Measurements from ENCODE around the gene HMX1. TPM values are rescaled to one million over a fixed set of nuclear protein-coding genes. Genes with fewer than 3 reads are reported as not detected.

HMX1 gene
- total and polyA plus RNA-seq, 2 experiments from 2014 or later, result 0.69 TPM; not detected in 1

DNA sequence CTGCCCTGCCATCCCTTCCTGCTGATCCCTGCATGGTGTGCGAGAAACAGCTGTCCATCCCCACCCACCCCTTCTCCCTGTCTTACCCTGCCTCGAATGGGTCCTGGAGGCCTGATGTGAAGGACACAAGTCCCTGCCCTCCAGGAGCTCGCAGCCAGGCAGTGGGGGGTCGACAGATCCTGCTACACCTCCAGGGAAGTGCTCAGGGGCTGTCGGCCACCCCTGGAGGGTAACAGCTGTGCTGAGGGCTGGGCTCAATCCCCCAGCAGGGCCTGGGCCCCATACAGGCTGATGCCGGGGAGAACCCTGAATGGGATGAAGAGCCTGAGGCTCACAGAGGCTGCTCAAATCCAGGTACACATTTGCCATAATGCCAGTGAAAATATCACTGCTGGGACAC lies 17.6 kb downstream of the HMX1 start:
- peaks cover 65% of the 10 kb centered on the region for H3K27me3 Mint-ChIP-seq (ENCODE audit: insufficient read depth, low read depth, poor library complexity)
- no peaks in the 10 kb centered on the region; the same call in 2 of the 3 replicates for H3K36me3 Mint-ChIP-seq (ENCODE audit: low read depth)
- no peaks in the 10 kb centered on the region for H3K36me3 ChIP-seq (ENCODE audit: insufficient read depth)
- ATAC-seq (no peak), DNase-seq (ENCODE audit: low spot score) (no peak)
- TF ChIP-seq, protein P1, sequence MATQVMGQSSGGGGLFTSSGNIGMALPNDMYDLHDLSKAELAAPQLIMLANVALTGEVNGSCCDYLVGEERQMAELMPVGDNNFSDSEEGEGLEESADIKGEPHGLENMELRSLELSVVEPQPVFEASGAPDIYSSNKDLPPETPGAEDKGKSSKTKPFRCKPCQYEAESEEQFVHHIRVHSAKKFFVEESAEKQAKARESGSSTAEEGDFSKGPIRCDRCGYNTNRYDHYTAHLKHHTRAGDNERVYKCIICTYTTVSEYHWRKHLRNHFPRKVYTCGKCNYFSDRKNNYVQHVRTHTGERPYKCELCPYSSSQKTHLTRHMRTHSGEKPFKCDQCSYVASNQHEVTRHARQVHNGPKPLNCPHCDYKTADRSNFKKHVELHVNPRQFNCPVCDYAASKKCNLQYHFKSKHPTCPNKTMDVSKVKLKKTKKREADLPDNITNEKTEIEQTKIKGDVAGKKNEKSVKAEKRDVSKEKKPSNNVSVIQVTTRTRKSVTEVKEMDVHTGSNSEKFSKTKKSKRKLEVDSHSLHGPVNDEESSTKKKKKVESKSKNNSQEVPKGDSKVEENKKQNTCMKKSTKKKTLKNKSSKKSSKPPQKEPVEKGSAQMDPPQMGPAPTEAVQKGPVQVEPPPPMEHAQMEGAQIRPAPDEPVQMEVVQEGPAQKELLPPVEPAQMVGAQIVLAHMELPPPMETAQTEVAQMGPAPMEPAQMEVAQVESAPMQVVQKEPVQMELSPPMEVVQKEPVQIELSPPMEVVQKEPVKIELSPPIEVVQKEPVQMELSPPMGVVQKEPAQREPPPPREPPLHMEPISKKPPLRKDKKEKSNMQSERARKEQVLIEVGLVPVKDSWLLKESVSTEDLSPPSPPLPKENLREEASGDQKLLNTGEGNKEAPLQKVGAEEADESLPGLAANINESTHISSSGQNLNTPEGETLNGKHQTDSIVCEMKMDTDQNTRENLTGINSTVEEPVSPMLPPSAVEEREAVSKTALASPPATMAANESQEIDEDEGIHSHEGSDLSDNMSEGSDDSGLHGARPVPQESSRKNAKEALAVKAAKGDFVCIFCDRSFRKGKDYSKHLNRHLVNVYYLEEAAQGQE (IDR thresholded peaks at IDR 0.05; ENCODE audit: unreplicated experiment), result no peak
- TF ChIP-seq, protein P2, sequence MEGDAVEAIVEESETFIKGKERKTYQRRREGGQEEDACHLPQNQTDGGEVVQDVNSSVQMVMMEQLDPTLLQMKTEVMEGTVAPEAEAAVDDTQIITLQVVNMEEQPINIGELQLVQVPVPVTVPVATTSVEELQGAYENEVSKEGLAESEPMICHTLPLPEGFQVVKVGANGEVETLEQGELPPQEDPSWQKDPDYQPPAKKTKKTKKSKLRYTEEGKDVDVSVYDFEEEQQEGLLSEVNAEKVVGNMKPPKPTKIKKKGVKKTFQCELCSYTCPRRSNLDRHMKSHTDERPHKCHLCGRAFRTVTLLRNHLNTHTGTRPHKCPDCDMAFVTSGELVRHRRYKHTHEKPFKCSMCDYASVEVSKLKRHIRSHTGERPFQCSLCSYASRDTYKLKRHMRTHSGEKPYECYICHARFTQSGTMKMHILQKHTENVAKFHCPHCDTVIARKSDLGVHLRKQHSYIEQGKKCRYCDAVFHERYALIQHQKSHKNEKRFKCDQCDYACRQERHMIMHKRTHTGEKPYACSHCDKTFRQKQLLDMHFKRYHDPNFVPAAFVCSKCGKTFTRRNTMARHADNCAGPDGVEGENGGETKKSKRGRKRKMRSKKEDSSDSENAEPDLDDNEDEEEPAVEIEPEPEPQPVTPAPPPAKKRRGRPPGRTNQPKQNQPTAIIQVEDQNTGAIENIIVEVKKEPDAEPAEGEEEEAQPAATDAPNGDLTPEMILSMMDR (conservative IDR thresholded peaks at IDR 0.05; ENCODE audit: low read depth in 2 of 2), result no peak
- TF ChIP-seq EZH2phosphoT487 (IDR thresholded peaks at IDR 0.05; ENCODE audit: unreplicated experiment), result no peak
- TF ChIP-seq POLR2AphosphoS5 (IDR thresholded peaks at IDR 0.05; ENCODE audit: low read depth), result no peak
- no peak for TF ChIP-seq JUNB (IDR thresholded peaks at IDR 0.05; ENCODE audit: unreplicated experiment)
- no peaks in the 10 kb centered on the region for H3K9me3 Mint-ChIP-seq
- no peaks in the 10 kb centered on the region for H3K79me2 ChIP-seq (replicated peaks; ENCODE audit: insufficient read depth)
- no peak overlapping the region for H3K27ac ChIP-seq (ENCODE audit: low read depth)
- no peak overlapping the region for H2AFZ ChIP-seq
- H3K27ac Mint-ChIP-seq, result no peak overlapping the region
- peaks cover 14% of the 10 kb centered on the region; the same call in 1 of the 2 replicates for H3K4me1 ChIP-seq (ENCODE audit: insufficient read depth)
- no peak overlapping the region for H3K4me3 Mint-ChIP-seq
- H3K4me2 ChIP-seq, result no peak overlapping the region
- H3K4me3 ChIP-seq, result no peak overlapping the region
- H3F3A ChIP-seq (replicated peaks; ENCODE audit: low read depth), result no peaks in the 10 kb centered on the region
- peaks cover 63% of the 10 kb centered on the region for H3K27me3 ChIP-seq (ENCODE audit: insufficient read depth)
- no peaks in the 10 kb centered on the region for H3K9me2 ChIP-seq (ENCODE audit: insufficient read depth)
- peaks cover 5% of the 10 kb centered on the region for H4K20me1 ChIP-seq (replicated peaks; ENCODE audit: insufficient read depth)
- H3K4me1 Mint-ChIP-seq, result peaks cover 28% of the 10 kb centered on the region

DNA sequence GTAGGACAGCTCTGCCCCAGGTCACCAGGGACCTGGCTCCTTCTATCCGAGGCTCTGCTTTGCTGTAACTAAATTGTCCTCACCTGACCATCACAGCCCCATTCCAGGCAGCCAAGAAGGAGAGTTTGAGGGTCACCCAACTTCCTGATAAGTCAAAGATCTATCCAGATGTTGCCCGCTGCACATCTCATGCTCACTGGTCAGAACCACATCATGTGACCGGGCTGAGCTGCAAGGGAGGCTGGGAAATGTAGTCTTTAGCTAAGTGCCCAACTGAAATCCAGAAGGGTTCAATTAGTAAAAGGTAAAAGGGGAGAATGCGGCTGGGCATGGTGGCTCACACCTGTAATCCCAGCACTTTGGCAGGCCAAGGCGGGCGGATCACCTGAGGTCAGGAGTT lies 18.4 kb downstream of the HMX1 start:
- Histone ChIP-seq H2AFZ (no peak overlapping the region), H3K9me2 (ENCODE audit: insufficient read depth) (no peaks in the 10 kb centered on the region), H3F3A (replicated peaks; ENCODE audit: low read depth) (no peaks in the 10 kb centered on the region), H3K79me2 (replicated peaks; ENCODE audit: insufficient read depth) (no peaks in the 10 kb centered on the region), H3K4me3 (no peak overlapping the region), H3K4me1 (ENCODE audit: insufficient read depth) (peaks cover 14% of the 10 kb centered on the region; the same call in 1 of the 2 replicates), H3K27ac (ENCODE audit: low read depth) (no peak overlapping the region), H3K4me2 (no peak overlapping the region), H3K27me3 (ENCODE audit: insufficient read depth) (peaks cover 55% of the 10 kb centered on the region), H3K36me3 (ENCODE audit: insufficient read depth) (no peaks in the 10 kb centered on the region), H4K20me1 (replicated peaks; ENCODE audit: insufficient read depth) (no peaks in the 10 kb centered on the region; the same call in 1 of the 2 replicates)
- TF ChIP-seq EZH2phosphoT487 (IDR thresholded peaks at IDR 0.05; ENCODE audit: unreplicated experiment), result no peak
- TF ChIP-seq, protein P3, sequence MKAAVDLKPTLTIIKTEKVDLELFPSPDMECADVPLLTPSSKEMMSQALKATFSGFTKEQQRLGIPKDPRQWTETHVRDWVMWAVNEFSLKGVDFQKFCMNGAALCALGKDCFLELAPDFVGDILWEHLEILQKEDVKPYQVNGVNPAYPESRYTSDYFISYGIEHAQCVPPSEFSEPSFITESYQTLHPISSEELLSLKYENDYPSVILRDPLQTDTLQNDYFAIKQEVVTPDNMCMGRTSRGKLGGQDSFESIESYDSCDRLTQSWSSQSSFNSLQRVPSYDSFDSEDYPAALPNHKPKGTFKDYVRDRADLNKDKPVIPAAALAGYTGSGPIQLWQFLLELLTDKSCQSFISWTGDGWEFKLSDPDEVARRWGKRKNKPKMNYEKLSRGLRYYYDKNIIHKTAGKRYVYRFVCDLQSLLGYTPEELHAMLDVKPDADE (IDR thresholded peaks at IDR 0.05), result peak; percentile 58; the same call in 1 of the 2 replicates
- Mint-ChIP-seq H3K4me3 (no peak overlapping the region), H3K4me1 (peaks cover 28% of the 10 kb centered on the region), H3K27ac (no peak overlapping the region), H3K27me3 (ENCODE audit: insufficient read depth, low read depth, poor library complexity) (peaks cover 60% of the 10 kb centered on the region), H3K36me3 (ENCODE audit: low read depth) (no peaks in the 10 kb centered on the region; the same call in 2 of the 3 replicates), H3K9me3 (no peaks in the 10 kb centered on the region)
- DNase-seq (ENCODE audit: low spot score) (peak; percentile 33), ATAC-seq (no peak)
